DND-41 (cell line): ENCODE results near the gene KRTDAP.

ENCODE experiments used
- ATAC-seq: fragments of 200-7000 bp; cut with Tn5 transposase; 3 replicates; pipeline ENCODE4 v1.9.1; 2021; ENCODE audit warnings: low read depth; ENCODE audit not compliant: insufficient read depth
- DNase-seq: peaks from one replicate; pipeline ENCODE4 v3.0.0-alpha.2; 2020
- H2AFZ ChIP-seq: 2 replicates; pipeline ENCODE4 v1.6.0; 2012; ENCODE audit warnings: low read depth, low read length
- H3K27ac ChIP-seq: 2 replicates; pipeline ENCODE4 v1.5.1; 2012; ENCODE audit warnings: low read length, inconsistent platforms
- H3K27me3 ChIP-seq: fragments of 200-600 bp; sonication (generic); 2 replicates; pipeline ENCODE4 v1.6.0; 2012; ENCODE audit warnings: low read length, mild to moderate bottlenecking, inconsistent platforms; ENCODE audit not compliant: insufficient read depth, poor library complexity
- H3K36me3 ChIP-seq: 2 replicates; pipeline ENCODE4 v1.5.1; 2012; ENCODE audit warnings: low read length, inconsistent platforms; ENCODE audit not compliant: insufficient read depth
- H3K4me1 ChIP-seq: 2 replicates; pipeline ENCODE4 v1.5.1; 2012; ENCODE audit warnings: mild to moderate bottlenecking, low read length; ENCODE audit not compliant: insufficient read depth
- H3K4me2 ChIP-seq: 2 replicates; pipeline ENCODE4 v1.6.0; 2012; ENCODE audit warnings: mild to moderate bottlenecking, moderate library complexity, low read length, inconsistent platforms; ENCODE audit not compliant: insufficient read depth
- H3K4me3 ChIP-seq, 2 experiments: fragments of 200-600 bp in 1 of 2; shearing (Covaris generic) in 1 of 2; 2 replicates each; pipeline ENCODE4 v1.5.1; 2012 to 2016; ENCODE audit warnings: inconsistent platforms in 2 of 2, low read length in 2 of 2, mild to moderate bottlenecking in 2 of 2, low read depth in 1 of 2, moderate library complexity in 1 of 2
- H3K79me2 ChIP-seq: 2 replicates; pipeline ENCODE4 v1.6.0; 2012; ENCODE audit warnings: low read length, inconsistent platforms; ENCODE audit not compliant: insufficient read depth
- H3K9ac ChIP-seq: 2 replicates; pipeline ENCODE4 v1.6.0; 2012; ENCODE audit warnings: low read depth, mild to moderate bottlenecking, inconsistent platforms, low read length, moderate library complexity
- H3K9me3 ChIP-seq: 2 replicates; pipeline ENCODE4 v1.5.1; 2012; ENCODE audit warnings: low read length, moderate library complexity, mild to moderate bottlenecking, inconsistent platforms; ENCODE audit not compliant: insufficient read depth, severe bottlenecking
- H4K20me1 ChIP-seq: 2 replicates; pipeline ENCODE4 v1.6.0; 2012; ENCODE audit warnings: low read length; ENCODE audit not compliant: insufficient read depth
- CTCF ChIP-seq: IDR thresholded peaks from 2 replicates; pipeline ENCODE4 v1.5.1; 2012; ENCODE audit warnings: borderline replicate concordance, low read length, moderate library complexity, mild to moderate bottlenecking; ENCODE audit not compliant: poor library complexity, severe bottlenecking; ENCODE audit errors: extremely low read depth
- EZH2 ChIP-seq: IDR thresholded peaks from 3 replicates; pipeline ENCODE4 v1.6.1; 2012; ENCODE audit warnings: borderline replicate concordance, low read depth, mild to moderate bottlenecking, moderate library complexity, low read length, inconsistent platforms; ENCODE audit not compliant: severe bottlenecking

Gene KRTDAP

DNA sequence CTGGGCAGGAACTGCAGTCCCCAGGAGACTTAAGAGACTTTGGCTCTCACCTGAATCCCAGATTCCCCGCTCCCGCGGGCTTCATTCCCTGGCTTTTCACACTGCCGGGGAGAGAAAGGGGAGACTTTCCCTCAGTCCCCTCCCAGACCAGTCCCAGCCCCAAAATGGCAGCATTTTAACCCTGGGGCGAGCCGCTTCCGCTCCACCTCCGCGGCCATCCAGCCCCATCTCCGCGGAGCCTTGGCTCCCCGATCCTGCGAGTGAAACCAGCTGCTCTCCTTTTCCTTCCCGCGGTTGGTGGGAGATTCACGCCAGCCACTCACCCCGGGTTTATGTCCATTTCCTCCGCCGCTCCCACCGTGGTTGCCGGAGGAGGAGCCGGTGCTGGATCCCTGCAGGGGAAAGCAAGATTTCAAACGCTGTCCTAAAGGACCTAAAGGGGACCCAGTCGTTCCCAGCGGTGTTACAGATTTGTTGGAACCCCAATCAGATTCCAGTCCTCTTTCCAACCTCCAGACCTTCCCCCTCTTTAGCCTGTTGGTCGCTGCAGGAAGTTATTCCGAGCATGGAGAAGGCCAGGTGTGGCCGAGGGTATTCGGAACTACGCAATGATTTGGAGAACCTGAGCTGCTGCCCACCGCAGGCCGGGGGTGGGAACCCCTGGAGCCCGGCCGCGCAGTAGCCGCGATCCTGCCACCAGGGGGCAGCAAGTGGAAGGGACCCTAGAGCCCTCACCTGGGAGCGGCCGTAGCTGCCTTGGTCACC lies 19.8 kb upstream of the KRTDAP start:
- DNase-seq (peak; percentile 59), ATAC-seq (peak; percentile 84)
- Histone ChIP-seq H3K9me3 (no peaks in the 10 kb centered on the region), H3K27me3 (peaks cover 45% of the 10 kb centered on the region), H4K20me1 (no peaks in the 10 kb centered on the region; the same call in 1 of the 2 replicates), H3K4me2 (no peak overlapping the region), H3K36me3 (no peaks in the 10 kb centered on the region), H3K79me2 (no peaks in the 10 kb centered on the region), H3K27ac (no peak overlapping the region), H3K4me1 (no peaks in the 10 kb centered on the region), H2AFZ (no peak overlapping the region), H3K4me3 (no peak overlapping the region), H3K9ac (no peak overlapping the region)
- peak; percentile 91 for TF ChIP-seq CTCF
- TF ChIP-seq EZH2, result no peak

DNA sequence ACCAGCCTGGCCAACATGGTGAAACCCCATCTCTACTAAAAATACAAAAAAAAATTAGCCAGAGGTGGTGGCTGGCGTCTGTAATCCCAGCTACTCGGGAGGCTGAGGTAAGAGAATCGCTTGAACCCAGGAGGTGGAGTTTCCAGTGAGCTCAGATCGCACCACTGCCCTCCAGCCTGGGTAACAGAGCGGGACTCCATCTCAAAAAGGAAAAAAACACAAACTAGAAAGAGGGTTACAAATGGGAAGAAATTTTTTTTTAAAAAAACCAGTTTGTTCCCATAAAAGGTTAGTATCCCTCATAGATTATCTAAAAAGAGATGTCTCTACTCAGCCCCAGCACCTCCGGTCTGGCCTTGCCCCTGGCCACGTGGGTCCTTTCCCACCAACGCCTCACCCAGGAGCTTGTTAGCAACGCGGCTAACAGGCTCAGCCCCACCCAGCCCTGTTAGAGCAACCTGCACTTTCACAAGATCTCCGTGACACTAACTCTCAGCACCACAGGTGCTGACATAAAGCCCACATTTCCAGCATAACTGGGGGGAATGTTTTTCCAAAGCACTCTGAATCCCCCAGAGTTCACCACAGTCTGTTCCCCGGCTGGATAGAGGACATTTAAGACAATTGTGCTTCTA lies 18.9 kb upstream of the KRTDAP start:
- Histone ChIP-seq H3K27me3 (peaks cover 45% of the 10 kb centered on the region), H3K36me3 (no peaks in the 10 kb centered on the region), H3K79me2 (no peaks in the 10 kb centered on the region), H2AFZ (no peak overlapping the region), H3K27ac (no peak overlapping the region), H3K9me3 (no peaks in the 10 kb centered on the region), H3K4me2 (no peak overlapping the region), H3K4me3 (no peak overlapping the region), H3K4me1 (no peaks in the 10 kb centered on the region), H3K9ac (no peak overlapping the region), H4K20me1 (no peaks in the 10 kb centered on the region; the same call in 1 of the 2 replicates)
- ATAC-seq, result no peak
- TF ChIP-seq CTCF (no peak), EZH2 (no peak)
- no peak for DNase-seq

- no peaks in the 10 kb centered on the region for H3K79me2 ChIP-seq
- no peak overlapping the region for H2AFZ ChIP-seq
- TF ChIP-seq CTCF, result no peak
- TF ChIP-seq EZH2, result no peak
- no peak overlapping the region for H3K9ac ChIP-seq
- no peak overlapping the region for H3K27ac ChIP-seq
- no peak overlapping the region for H3K4me2 ChIP-seq
- H3K36me3 ChIP-seq, result no peaks in the 10 kb centered on the region
- no peaks in the 10 kb centered on the region for H3K4me1 ChIP-seq
- H3K4me3 ChIP-seq, result no peak overlapping the region
- no peaks in the 10 kb centered on the region for H3K9me3 ChIP-seq
- DNase-seq (no peak), ATAC-seq (no peak)
- H3K27me3 ChIP-seq, result peaks cover 45% of the 10 kb centered on the region
- H4K20me1 ChIP-seq, result no peaks in the 10 kb centered on the region; the same call in 1 of the 2 replicates
Measured at GRCh38 chr19:35508129-35508528, 17.9 kb upstream of the KRTDAP start.
